Measurements from ENCODE around the gene FURIN.
"Not testable (repeated sequence)": the region's sequence is repeated elsewhere in the genome, so short reads cannot be mapped to it uniquely, and the experiment has no call there.

Gene FURIN

GRCh38 chr15:90883976-90884718, 15.8 kb downstream of the FURIN start, which contains the start of gene FES:
Gene FES, plus strand, starts transcription at chr15:90884504. Its CDS starts 542 bp downstream, at chr15:90885046.
- no peak for DNase-seq

GRCh38 chr15:90884719-90885431, 16.5 kb downstream of the FURIN start:
- DNase-seq = no peak

- peak; percentile 88 for DNase-seq
These were observed 17.3 kb downstream of the FURIN start for GRCh38 chr15:90885432-90886290.

- no peak for DNase-seq
These were observed 17.9 kb downstream of the FURIN start for GRCh38 chr15:90886291-90886614.

GRCh38 chr15:90887037-90887481, 18.7 kb downstream of the FURIN start:
- DNase-seq = no peak

GRCh38 chr15:90889313-90889730, 20.9 kb downstream of the FURIN start:
- no peak for DNase-seq

- no peak for DNase-seq
These were observed 21.5 kb downstream of the FURIN start for GRCh38 chr15:90889736-90890456.

GRCh38 chr15:90890839-90891238, 22.5 kb downstream of the FURIN start:
- DNase-seq = no peak

- no peak for DNase-seq
These were observed 23.1 kb downstream of the FURIN start for GRCh38 chr15:90891346-90891949.

- DNase-seq = no peak
These were observed 23.6 kb downstream of the FURIN start for GRCh38 chr15:90892023-90892422.

GRCh38 chr15:90892498-90893174, 24.2 kb downstream of the FURIN start:
- DNase-seq = no peak

GRCh38 chr15:90893175-90894090, 25.0 kb downstream of the FURIN start:
- DNase-seq = no peak

GRCh38 chr15:90895571-90896117, 27.3 kb downstream of the FURIN start:
- no peak for DNase-seq

GRCh38 chr15:90897131-90897655, 28.8 kb downstream of the FURIN start:
- not testable (repeated sequence) for DNase-seq

- no peak for DNase-seq
These were observed 33.0 kb downstream of the FURIN start for GRCh38 chr15:90901175-90902039.

- DNase-seq = peak; percentile 79
These were observed 33.9 kb downstream of the FURIN start for GRCh38 chr15:90902040-90902839.

GRCh38 chr15:90902840-90903732, 34.7 kb downstream of the FURIN start, which contains the start of gene MAN2A2:
Gene MAN2A2, plus strand, starts transcription at chr15:90903302. Its CDS starts 906 bp downstream, at chr15:90904208.
- peak; percentile 90 for DNase-seq
